ENCODE data around the gene PTPRB.

The PTPRB gene

GRCh38 chr12:70592664-70593063 is 44.6 kb downstream of the PTPRB start:
- no peak for DNase-seq (ENCODE audit: low spot score)

GRCh38 chr12:70590549-70591226 is 46.5 kb downstream of the PTPRB start:
- no peak for DNase-seq (ENCODE audit: low spot score)

- DNase-seq (ENCODE audit: low spot score), result peak; percentile 32
Observed at GRCh38 chr12:70590051-70590450, 47.2 kb downstream of the PTPRB start.

GRCh38 chr12:70584332-70584731 is 52.9 kb downstream of the PTPRB start:
- DNase-seq (ENCODE audit: low spot score), result no peak

GRCh38 chr12:70583251-70583650 is 54.0 kb downstream of the PTPRB start:
- DNase-seq (ENCODE audit: low spot score), result no peak

GRCh38 chr12:70581208-70581607 is 56.0 kb downstream of the PTPRB start:
- DNase-seq (ENCODE audit: low spot score), result no peak

GRCh38 chr12:70577283-70577634 is 60.0 kb downstream of the PTPRB start:
- DNase-seq (ENCODE audit: low spot score), result no peak

- peak; percentile 48 for DNase-seq (ENCODE audit: low spot score)
Observed at GRCh38 chr12:70576341-70577282, 60.6 kb downstream of the PTPRB start.

- no peak for DNase-seq (ENCODE audit: low spot score)
Observed at GRCh38 chr12:70571705-70572268, 65.4 kb downstream of the PTPRB start.

GRCh38 chr12:70571029-70571428 is 66.2 kb downstream of the PTPRB start:
- DNase-seq (ENCODE audit: low spot score), result no peak

- DNase-seq (ENCODE audit: low spot score), result no peak
Observed at GRCh38 chr12:70561550-70561949, 75.7 kb downstream of the PTPRB start.

GRCh38 chr12:70560671-70561070 is 76.6 kb downstream of the PTPRB start:
- DNase-seq (ENCODE audit: low spot score), result no peak

GRCh38 chr12:70559390-70559789 is 77.8 kb downstream of the PTPRB start:
- DNase-seq (ENCODE audit: low spot score), result no peak

- no peak for DNase-seq (ENCODE audit: low spot score)
Observed at GRCh38 chr12:70557583-70558191, 79.5 kb downstream of the PTPRB start.

GRCh38 chr12:70556179-70556869 is 80.9 kb downstream of the PTPRB start:
- DNase-seq (ENCODE audit: low spot score), result no peak

- no peak for DNase-seq (ENCODE audit: low spot score)
Observed at GRCh38 chr12:70555081-70555480, 82.1 kb downstream of the PTPRB start.

GRCh38 chr12:70553391-70553859 is 83.8 kb downstream of the PTPRB start:
- DNase-seq (ENCODE audit: low spot score), result no peak

- no peak for DNase-seq (ENCODE audit: low spot score)
Observed at GRCh38 chr12:70551731-70552130, 85.5 kb downstream of the PTPRB start.

GRCh38 chr12:70550180-70550577 is 87.0 kb downstream of the PTPRB start:
- no peak for DNase-seq (ENCODE audit: low spot score)

- DNase-seq (ENCODE audit: low spot score), result no peak
Observed at GRCh38 chr12:70549340-70550179, 87.7 kb downstream of the PTPRB start.

GRCh38 chr12:70543444-70543843 is 93.8 kb downstream of the PTPRB start:
- DNase-seq (ENCODE audit: low spot score), result no peak

Data from hematopoietic multipotent progenitor cell treated with erythropoietin and hydrocortisone succinate and interleukin-3 and kit ligand, for 17 days (in vitro differentiated cells).